GM12878 (cell line): Measurements from ENCODE around the gene SLCO2A1. TPM values are rescaled to one million over a fixed set of nuclear protein-coding genes. Genes with fewer than 3 reads are reported as not detected.

Experiments
- ATAC-seq: fragments of 200-7000 bp; cut with Tn5 transposase; 3 replicates; pipeline ENCODE4 v1.9.1; 2020; ENCODE audit warnings: mild to moderate bottlenecking, moderate library complexity
- BruUV-seq: library from RNA; stranded (reverse); fragments of 400-500 nt; replicated peaks from 2 replicates; lab custom pipeline; 2021; lab: Mats Ljungman, UMichigan
- CTCF ChIA-PET: fragments of 300-600 bp; sonication (Branson Sonifier 250); formaldehyde crosslinking; extraction: SDS; loops from one replicate; lab custom pipeline; 2021; ENCODE audit warnings: inconsistent platforms; lab: Yijun Ruan, JAX
- POLR2A ChIA-PET: fragments of 350-600 bp; formaldehyde crosslinking; extraction: SDS; loops from one replicate; lab custom pipeline; 2021; ENCODE audit warnings: inconsistent platforms; lab: Charles Lee
- RAD21 ChIA-PET: fragments of 300-600 bp; sonication (Branson Sonifier 250); formaldehyde crosslinking; loops from one replicate; lab custom pipeline; 2023; ENCODE audit warnings: antibody characterized with exemption; ENCODE audit not compliant: unreplicated experiment; lab: Charles Lee
- SMC1A ChIA-PET: fragments of 300-600 bp; sonication (Branson Sonifier 250); formaldehyde crosslinking; loops from one replicate; lab custom pipeline; 2023; ENCODE audit not compliant: unreplicated experiment, uncharacterized antibody; lab: Charles Lee
- DNase-seq: peaks from one replicate; pipeline ENCODE4 v3.0.0-alpha.2; 2011; ENCODE audit warnings: low read depth, low spot score
- FAIRE-seq: peaks from 3 replicates; lab custom pipeline; 2011; peaks lifted over from hg19 to GRCh38; lab: Jason Lieb, UNC
- H2AFZ ChIP-seq: 2 replicates; pipeline ENCODE4 v1.6.0; 2011; ENCODE audit warnings: low read depth, low read length, control low read depth; ENCODE audit not compliant: control insufficient read depth
- H3K27ac ChIP-seq: 2 replicates; pipeline ENCODE4 v1.5.1; 2011; ENCODE audit warnings: control low read depth; ENCODE audit not compliant: control insufficient read depth, insufficient read depth
- H3K27me3 ChIP-seq, 2 experiments: replicated peaks in 1 of 2; 2 replicates each; pipeline versions ENCODE4 v1.6.0 to v1.6.1; 2011; ENCODE audit warnings: low read length in 1 of 2; ENCODE audit not compliant: control insufficient read depth in 2 of 2, insufficient read depth in 2 of 2
- H3K36me3 ChIP-seq, 2 experiments: 2 replicates each; pipeline ENCODE4 v1.5.1; 2011; ENCODE audit warnings: low read length in 1 of 2; ENCODE audit not compliant: control insufficient read depth in 2 of 2, insufficient read depth in 2 of 2
- H3K4me1 ChIP-seq: 2 replicates; pipeline ENCODE4 v1.6.1; 2011; ENCODE audit warnings: mild to moderate bottlenecking, low read length, moderate library complexity, mixed read lengths; ENCODE audit not compliant: control insufficient read depth, insufficient read depth
- H3K4me2 ChIP-seq: 2 replicates; pipeline ENCODE4 v1.6.0; 2011; ENCODE audit warnings: control low read depth; ENCODE audit not compliant: control insufficient read depth, insufficient read depth
- H3K4me3 ChIP-seq: fragments of 200-600 bp; sonication (generic); 2 replicates; pipeline ENCODE4 v1.5.1; 2016
- H3K79me2 ChIP-seq: 2 replicates; pipeline ENCODE4 v1.6.0; 2011; ENCODE audit warnings: low read length; ENCODE audit not compliant: control insufficient read depth, insufficient read depth
- H3K9ac ChIP-seq: 2 replicates; pipeline ENCODE4 v1.8.0; 2011; ENCODE audit warnings: low read length, control low read depth, mixed read lengths; ENCODE audit not compliant: control insufficient read depth, insufficient read depth
- H3K9me3 ChIP-seq: replicated peaks from 3 replicates; pipeline ENCODE4 v1.5.1; 2011; ENCODE audit warnings: mild to moderate bottlenecking, low read length; ENCODE audit not compliant: control insufficient read depth, insufficient read depth
- H4K20me1 ChIP-seq: 2 replicates; pipeline ENCODE4 v1.6.0; 2011; ENCODE audit not compliant: control insufficient read depth, insufficient read depth
- CHD1 ChIP-seq: IDR thresholded peaks from 2 replicates; pipeline ENCODE4 v1.6.1; 2012; ENCODE audit warnings: low read depth, low read length, improper control_type of control experiment
- HDAC2 ChIP-seq: fragments of 200-600 bp; sonication (generic); IDR thresholded peaks from 2 replicates; pipeline ENCODE4 v1.6.1; 2017
- HDAC6 ChIP-seq: fragments of 200-600 bp; sonication (generic); IDR thresholded peaks from one replicate; pipeline ENCODE4 v1.8.0; 2017; ENCODE audit warnings: antibody characterized with exemption; ENCODE audit not compliant: unreplicated experiment
- JUND ChIP-seq: IDR thresholded peaks from 2 replicates; pipeline ENCODE4 v1.6.1; 2012; ENCODE audit warnings: low read depth, mild to moderate bottlenecking, low read length, improper control_type of control experiment, moderate library complexity
- KLF5 ChIP-seq: fragments of 450-650 bp; IDR thresholded peaks from 2 replicates; pipeline ENCODE4 v1.6.1; 2014; ENCODE audit warnings: mild to moderate bottlenecking; ENCODE audit not compliant: partially characterized antibody
- NFYA ChIP-seq: IDR thresholded peaks from 2 replicates; pipeline ENCODE4 v1.6.1; 2011; ENCODE audit warnings: low read depth, mild to moderate bottlenecking, low read length, improper control_type of control experiment, borderline replicate concordance
- SMC3 ChIP-seq: IDR thresholded peaks from 2 replicates; pipeline ENCODE4 v1.6.1; 2011; ENCODE audit warnings: low read length, improper control_type of control experiment, borderline replicate concordance
- ZBTB4 ChIP-seq: fragments of 450-650 bp; formaldehyde crosslinking; IDR thresholded peaks from 2 replicates; pipeline ENCODE4 v1.4.0; 2022; ENCODE audit warnings: mild to moderate bottlenecking, moderate library complexity
- WGBS: methylation state at CpG from one replicate; pipeline ENCODE4 v1.1.6; 2016; ENCODE audit warnings: low lambda C conversion rate; ENCODE audit not compliant: insufficient replicate concordance, insufficient coverage; ENCODE audit errors: missing lambda C conversion rate; 5-methylcytosine and 5-hydroxymethylcytosine counted together
- in situ Hi-C: fragments of 300-500 bp; cut with MboI; formaldehyde crosslinking; loops from 9 replicates; pipeline ENCODE4 v1.14.3; 2018; ENCODE audit warnings: mixed read lengths
- intact Hi-C: fragments of 100-400 bp; cut with micrococcal nuclease; formaldehyde crosslinking; loops from one replicate; pipeline ENCODE4 v1.14.2; 2022; ENCODE audit not compliant: unreplicated experiment
- polyA plus RNA-seq, 11 experiments: library from polyadenylated mRNA; depleted of rRNA in 4 of 11; unstranded in 6 of 11; stranded (reverse) in 5 of 11; fragments of >200 nt; fragmentation: Nextera tagmentation in 4 of 11; fragmentation: Illumina TruSeq in 1 of 11; extraction: Ambion mirVana in 4 of 11; extraction: Trizol in 1 of 11; gene quantifications; 1 replicate in 1 of 11; 2 replicates in 10 of 11; pipeline versions ENCODE4 v1.2.1 to v1.2.3, GENCODE V29; 2011 to 2016; ENCODE audit warnings: inconsistent platforms in 2 of 11, missing spikeins in 2 of 11, low read depth in 1 of 11
- total RNA-seq, 4 experiments: library from RNA; depleted of rRNA in 3 of 4; stranded (reverse); fragments of >200 nt in 3 of 4; fragmentation: Illumina TruSeq in 1 of 4; extraction: Trizol in 1 of 4; gene quantifications; 2 replicates each; pipeline versions ENCODE4 v1.2.1 to v1.2.3, GENCODE V29; 2013 to 2021
- TF ChIP-seq, protein P1 (sequence below): fragments of 450-650 bp; IDR thresholded peaks from 2 replicates; pipeline ENCODE4 v1.6.1; 2014; ENCODE audit warnings: mild to moderate bottlenecking
- TF ChIP-seq, protein P2 (sequence below): IDR thresholded peaks from 2 replicates; pipeline ENCODE4 v1.6.1; 2012; ENCODE audit warnings: mild to moderate bottlenecking, low read depth, low read length

Gene SLCO2A1
- total and polyA plus RNA-seq, 10 of the 15 experiments (the other 5 are each of a cell fraction or from before 2014, with no cell fraction given): 0.05 TPM; not detected in 9

DNA sequence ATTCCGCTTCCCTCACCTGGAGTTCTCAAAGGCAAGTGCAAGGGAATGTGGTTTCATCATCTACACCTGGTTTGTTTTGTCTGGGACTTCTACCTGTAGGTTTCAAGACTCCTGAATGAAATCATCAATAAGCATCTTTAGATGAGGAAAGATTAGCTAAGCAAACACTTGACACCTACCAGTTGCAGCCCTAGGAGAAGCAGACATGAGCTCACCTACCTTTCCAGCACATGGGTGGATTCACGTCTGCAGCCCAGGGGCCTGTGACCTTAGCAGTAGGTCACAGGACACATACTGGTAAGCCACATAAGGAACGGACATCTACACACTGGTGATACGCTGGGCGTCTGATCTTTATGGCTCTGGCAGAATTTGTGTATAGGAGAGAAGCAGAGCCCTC is 26.7 kb downstream of the SLCO2A1 start:
- Histone ChIP-seq H3K79me2 (no peaks in the 10 kb centered on the region), H3K4me2 (no peak overlapping the region), H4K20me1 (no peaks in the 10 kb centered on the region), H3K27ac (no peak overlapping the region), H3K4me1 (no peaks in the 10 kb centered on the region), H3K36me3 (no peaks in the 10 kb centered on the region), H3K4me3 (no peak overlapping the region), H2AFZ (no peak overlapping the region), H3K9ac (no peak overlapping the region), H3K27me3 (no peaks in the 10 kb centered on the region; a peak in 2 of 4 replicates), H3K9me3 (no peaks in the 10 kb centered on the region)
- WGBS: 30% methylated on average over 5 of the region's 5 CpGs
- BruUV-seq: no TSS peak
- RAD21 ChIA-PET: no interaction called here
- TF ChIP-seq JUND (no peak), HDAC6 (no peak)
- in situ Hi-C loops (no loop called here), intact Hi-C loops (no loop called here)
- ATAC-seq (no peak), FAIRE-seq (no peak), DNase-seq (no peak)
- POLR2A ChIA-PET: no interaction called here
- CTCF ChIA-PET: no interaction called here
- SMC1A ChIA-PET: no interaction called here

GRCh38 chr3:134002306-134002705 is 27.4 kb downstream of the SLCO2A1 start:
- Histone ChIP-seq H3K27ac (no peak overlapping the region), H3K4me3 (no peak overlapping the region), H3K9ac (no peak overlapping the region), H3K27me3 (peaks cover 0 to 2% of the 10 kb centered on the region in 2 experiments; a peak in 2 of 4 replicates), H3K4me1 (no peaks in the 10 kb centered on the region), H3K9me3 (no peaks in the 10 kb centered on the region), H2AFZ (no peak overlapping the region), H4K20me1 (no peaks in the 10 kb centered on the region), H3K79me2 (no peaks in the 10 kb centered on the region), H3K4me2 (no peak overlapping the region), H3K36me3 (no peaks in the 10 kb centered on the region)
- ATAC-seq: no peak
- SMC1A ChIA-PET: no interaction called here
- intact Hi-C loops (no loop called here), in situ Hi-C loops (no loop called here)
- no TSS peak for BruUV-seq
- WGBS: 0% methylated on average over 1 of the region's 1 CpG
- DNase-seq: no peak
- RAD21 ChIA-PET: no interaction called here
- FAIRE-seq: no peak
- POLR2A ChIA-PET: no interaction called here
- CTCF ChIA-PET: interaction anchor here (0.7 kb wide), 1 partner anchor 901 kb away, joined by 4 read pairs; no protein-coding TSS in a partner anchor
- no peak for TF ChIP-seq ZBTB4 (CRISPR knock-in tag)
- TF ChIP-seq, protein P1, sequence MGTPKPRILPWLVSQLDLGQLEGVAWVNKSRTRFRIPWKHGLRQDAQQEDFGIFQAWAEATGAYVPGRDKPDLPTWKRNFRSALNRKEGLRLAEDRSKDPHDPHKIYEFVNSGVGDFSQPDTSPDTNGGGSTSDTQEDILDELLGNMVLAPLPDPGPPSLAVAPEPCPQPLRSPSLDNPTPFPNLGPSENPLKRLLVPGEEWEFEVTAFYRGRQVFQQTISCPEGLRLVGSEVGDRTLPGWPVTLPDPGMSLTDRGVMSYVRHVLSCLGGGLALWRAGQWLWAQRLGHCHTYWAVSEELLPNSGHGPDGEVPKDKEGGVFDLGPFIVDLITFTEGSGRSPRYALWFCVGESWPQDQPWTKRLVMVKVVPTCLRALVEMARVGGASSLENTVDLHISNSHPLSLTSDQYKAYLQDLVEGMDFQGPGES: no peak
- TF ChIP-seq HDAC2: no peak
- TF ChIP-seq CHD1: no peak
- TF ChIP-seq NFYA: no peak
- no peak for TF ChIP-seq KLF5
- TF ChIP-seq, protein P2, sequence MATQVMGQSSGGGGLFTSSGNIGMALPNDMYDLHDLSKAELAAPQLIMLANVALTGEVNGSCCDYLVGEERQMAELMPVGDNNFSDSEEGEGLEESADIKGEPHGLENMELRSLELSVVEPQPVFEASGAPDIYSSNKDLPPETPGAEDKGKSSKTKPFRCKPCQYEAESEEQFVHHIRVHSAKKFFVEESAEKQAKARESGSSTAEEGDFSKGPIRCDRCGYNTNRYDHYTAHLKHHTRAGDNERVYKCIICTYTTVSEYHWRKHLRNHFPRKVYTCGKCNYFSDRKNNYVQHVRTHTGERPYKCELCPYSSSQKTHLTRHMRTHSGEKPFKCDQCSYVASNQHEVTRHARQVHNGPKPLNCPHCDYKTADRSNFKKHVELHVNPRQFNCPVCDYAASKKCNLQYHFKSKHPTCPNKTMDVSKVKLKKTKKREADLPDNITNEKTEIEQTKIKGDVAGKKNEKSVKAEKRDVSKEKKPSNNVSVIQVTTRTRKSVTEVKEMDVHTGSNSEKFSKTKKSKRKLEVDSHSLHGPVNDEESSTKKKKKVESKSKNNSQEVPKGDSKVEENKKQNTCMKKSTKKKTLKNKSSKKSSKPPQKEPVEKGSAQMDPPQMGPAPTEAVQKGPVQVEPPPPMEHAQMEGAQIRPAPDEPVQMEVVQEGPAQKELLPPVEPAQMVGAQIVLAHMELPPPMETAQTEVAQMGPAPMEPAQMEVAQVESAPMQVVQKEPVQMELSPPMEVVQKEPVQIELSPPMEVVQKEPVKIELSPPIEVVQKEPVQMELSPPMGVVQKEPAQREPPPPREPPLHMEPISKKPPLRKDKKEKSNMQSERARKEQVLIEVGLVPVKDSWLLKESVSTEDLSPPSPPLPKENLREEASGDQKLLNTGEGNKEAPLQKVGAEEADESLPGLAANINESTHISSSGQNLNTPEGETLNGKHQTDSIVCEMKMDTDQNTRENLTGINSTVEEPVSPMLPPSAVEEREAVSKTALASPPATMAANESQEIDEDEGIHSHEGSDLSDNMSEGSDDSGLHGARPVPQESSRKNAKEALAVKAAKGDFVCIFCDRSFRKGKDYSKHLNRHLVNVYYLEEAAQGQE: no peak
- no peak for TF ChIP-seq SMC3
